ENCODE data around the gene DARS1.

- TF ChIP-seq CTCF (IDR thresholded peaks at IDR 0.05) (peak in 1 of 3 experiments; percentile 15), POLR2AphosphoS5 (IDR thresholded peaks at IDR 0.05; ENCODE audit: insufficient read depth in 1 of 2, low read depth in 1 of 2) (peak; percentile 85 to 90)
Observed at GRCh38 chr2:135876066-135876711, 109.2 kb downstream of the DARS1 start, which contains the start of gene MCM6.

Measured in vagina (tissue), 2 donors.